Stimulated activated CD4-positive, alpha-beta T cell treated with anti-CD3 and anti-CD28 coated beads, Interleukin-4, amount 100 ng/mL, for 24 hours (primary cell): ENCODE measurements around the gene IRF4.

Experiments
- DNase-seq: peaks from one replicate; pipeline ENCODE4 v3.0.0-alpha.2; 2020

Gene IRF4

GRCh38 chr6:353642-354614 is 37.6 kb upstream of the IRF4 start:
- no peak for DNase-seq

GRCh38 chr6:354631-355280 is 36.8 kb upstream of the IRF4 start:
- DNase-seq: no peak

- DNase-seq: no peak
Observed at GRCh38 chr6:355373-356208, 36.0 kb upstream of the IRF4 start.

- DNase-seq: no peak
Observed at GRCh38 chr6:356828-357251, 34.7 kb upstream of the IRF4 start.

GRCh38 chr6:357261-357790 is 34.2 kb upstream of the IRF4 start:
- DNase-seq: no peak

- no peak for DNase-seq
Observed at GRCh38 chr6:357791-358341, 33.7 kb upstream of the IRF4 start.

- no peak for DNase-seq
Observed at GRCh38 chr6:358432-358831, 33.1 kb upstream of the IRF4 start.

GRCh38 chr6:358847-359246 is 32.7 kb upstream of the IRF4 start:
- no peak for DNase-seq

- DNase-seq: no peak
Observed at GRCh38 chr6:359261-360035, 32.1 kb upstream of the IRF4 start.

GRCh38 chr6:360349-360748 is 31.2 kb upstream of the IRF4 start:
- DNase-seq: no peak

GRCh38 chr6:360764-361373 is 30.7 kb upstream of the IRF4 start:
- no peak for DNase-seq

GRCh38 chr6:361411-362132 is 30.0 kb upstream of the IRF4 start:
- DNase-seq: no peak

- DNase-seq: no peak
Observed at GRCh38 chr6:362231-362923, 29.2 kb upstream of the IRF4 start.

GRCh38 chr6:362924-363249 is 28.7 kb upstream of the IRF4 start:
- DNase-seq: no peak

GRCh38 chr6:363291-363690 is 28.3 kb upstream of the IRF4 start:
- no peak for DNase-seq

- no peak for DNase-seq
Observed at GRCh38 chr6:363909-364308, 27.6 kb upstream of the IRF4 start.

GRCh38 chr6:364609-365540 is 26.7 kb upstream of the IRF4 start:
- no peak for DNase-seq

GRCh38 chr6:365835-366234 is 25.7 kb upstream of the IRF4 start:
- DNase-seq: no peak
